Measurements from ENCODE around the gene PSIP1. TPM values are rescaled to one million over a fixed set of nuclear protein-coding genes. Genes with fewer than 3 reads are reported as not detected.

PSIP1 gene
- total RNA-seq, 4 donors from 2014 or later = 33.3 to 56.9 (median 45.5) TPM

DNA sequence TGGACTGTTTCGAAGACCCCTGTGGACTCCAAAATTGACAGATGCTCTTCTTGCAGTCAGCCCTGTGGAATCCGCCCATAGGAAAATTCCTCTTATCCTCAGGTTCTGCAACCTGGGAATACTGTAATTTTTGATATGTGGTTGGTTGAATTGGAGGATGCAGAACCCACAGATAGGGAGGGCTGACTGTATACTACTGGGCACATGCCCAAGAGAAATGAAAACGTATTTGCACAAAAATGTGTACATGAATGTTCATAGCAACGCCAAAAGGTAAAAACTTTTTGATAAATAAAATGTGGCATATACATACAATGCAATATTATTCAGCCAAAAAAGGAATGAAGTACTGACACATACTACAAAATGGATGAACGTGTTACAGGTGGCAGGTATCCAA is 90.0 kb downstream of the PSIP1 start:
- intact Hi-C loops (cut with DNase I) = loop anchor here (5.0 to 10.0 kb wide), 3 partner anchors 54 to 132 kb away; partner anchors contain the start of gene CCDC171
- WGBS = 67% methylated on average over 5 of the region's 5 CpGs

DNA sequence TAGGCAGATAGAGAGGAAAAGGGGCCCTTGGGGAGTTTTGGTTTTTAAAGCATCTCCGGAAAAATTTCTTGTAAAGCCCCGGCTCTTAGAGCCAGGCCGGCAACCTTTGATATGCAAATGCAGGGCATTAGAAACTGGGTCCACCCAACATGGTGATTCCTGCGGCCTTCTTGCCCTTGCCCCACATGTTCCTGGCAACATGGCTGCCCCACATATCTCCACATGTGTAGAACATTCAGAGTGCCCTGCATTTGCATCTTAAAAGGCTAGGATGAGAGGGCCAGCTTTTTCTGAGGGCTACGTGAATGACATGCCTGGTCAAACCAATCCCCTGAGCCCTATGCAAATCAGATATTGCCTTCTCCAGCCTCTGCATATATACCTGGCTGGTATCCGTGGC is 93.1 kb downstream of the PSIP1 start:
- Histone ChIP-seq H3K27me3 (no peaks in the 10 kb centered on the region), H3K4me3 (no peak overlapping the region), H3K27ac (replicated peaks in 1 of 4) (no peak overlapping the region), H3K36me3 (no peaks in the 10 kb centered on the region), H3K4me1 (peaks cover 0 to 9% (median 7%) of the 10 kb centered on the region in 4 donors), H3K9me3 (no peaks in the 10 kb centered on the region)
- intact Hi-C loops (cut with DNase I) = loop anchor here (5.0 kb wide), 1 partner anchor 205 kb away; no protein-coding TSS in a partner anchor
- TF ChIP-seq POLR2AphosphoS5 (IDR thresholded peaks at IDR 0.05) (no peak), EP300 (IDR thresholded peaks at IDR 0.05) (no peak)
- TF ChIP-seq, protein P1, sequence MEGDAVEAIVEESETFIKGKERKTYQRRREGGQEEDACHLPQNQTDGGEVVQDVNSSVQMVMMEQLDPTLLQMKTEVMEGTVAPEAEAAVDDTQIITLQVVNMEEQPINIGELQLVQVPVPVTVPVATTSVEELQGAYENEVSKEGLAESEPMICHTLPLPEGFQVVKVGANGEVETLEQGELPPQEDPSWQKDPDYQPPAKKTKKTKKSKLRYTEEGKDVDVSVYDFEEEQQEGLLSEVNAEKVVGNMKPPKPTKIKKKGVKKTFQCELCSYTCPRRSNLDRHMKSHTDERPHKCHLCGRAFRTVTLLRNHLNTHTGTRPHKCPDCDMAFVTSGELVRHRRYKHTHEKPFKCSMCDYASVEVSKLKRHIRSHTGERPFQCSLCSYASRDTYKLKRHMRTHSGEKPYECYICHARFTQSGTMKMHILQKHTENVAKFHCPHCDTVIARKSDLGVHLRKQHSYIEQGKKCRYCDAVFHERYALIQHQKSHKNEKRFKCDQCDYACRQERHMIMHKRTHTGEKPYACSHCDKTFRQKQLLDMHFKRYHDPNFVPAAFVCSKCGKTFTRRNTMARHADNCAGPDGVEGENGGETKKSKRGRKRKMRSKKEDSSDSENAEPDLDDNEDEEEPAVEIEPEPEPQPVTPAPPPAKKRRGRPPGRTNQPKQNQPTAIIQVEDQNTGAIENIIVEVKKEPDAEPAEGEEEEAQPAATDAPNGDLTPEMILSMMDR (IDR thresholded peaks at IDR 0.05) = no peak
- DNase-seq (ENCODE audit: extremely low spot score) = no peak
- WGBS = 82% methylated on average over 5 of the region's 6 CpGs

More for the DNA sequence above, 90.0 kb downstream of the PSIP1 start:
- no peaks in the 10 kb centered on the region for H3K9me3 ChIP-seq
- DNase-seq (ENCODE audit: extremely low spot score) = no peak
- H3K27ac ChIP-seq (replicated peaks in 1 of 4) = no peak overlapping the region
- H3K27me3 ChIP-seq = no peaks in the 10 kb centered on the region
- TF ChIP-seq, protein P1 (IDR thresholded peaks at IDR 0.05) = no peak
- no peak for TF ChIP-seq EP300 (IDR thresholded peaks at IDR 0.05)
- no peak overlapping the region for H3K4me3 ChIP-seq
- peaks cover 18 to 35% (median 30%) of the 10 kb centered on the region in 4 donors for H3K4me1 ChIP-seq
- H3K36me3 ChIP-seq = peaks cover 2 to 14% (median 12%) of the 10 kb centered on the region in 4 donors

- Histone ChIP-seq H3K4me1 (peaks cover 0 to 4% (median 3%) of the 10 kb centered on the region in 4 donors), H3K9me3 (no peaks in the 10 kb centered on the region), H3K27me3 (no peaks in the 10 kb centered on the region), H3K27ac (replicated peaks in 1 of 4) (no peak overlapping the region), H3K4me3 (no peak overlapping the region), H3K36me3 (no peaks in the 10 kb centered on the region)
- DNase-seq (ENCODE audit: extremely low spot score) = no peak
- TF ChIP-seq, protein P1 (IDR thresholded peaks at IDR 0.05) = peak; percentile 40 to 47 (median 44)
- TF ChIP-seq POLR2AphosphoS5 (IDR thresholded peaks at IDR 0.05) (no peak), POLR2A (IDR thresholded peaks at IDR 0.05; ENCODE audit: low read depth) (no peak), EP300 (IDR thresholded peaks at IDR 0.05) (no peak)
- 61% methylated on average over 2 of the region's 2 CpGs for WGBS
- intact Hi-C loops (cut with DNase I) = loop anchor here (5.0 kb wide), 1 partner anchor 205 kb away; no protein-coding TSS in a partner anchor
These were observed 93.9 kb downstream of the PSIP1 start for GRCh38 chr9:15416880-15417279.

Small RNAs within 50 kb of the gene (small RNA-seq; reads per million reads assigned to genes)
- gene AL513423.1 (0 reads per million in 3 donors), gene RN7SL98P (0 reads per million in 3 donors), gene RNU6-246P (0 reads per million in 3 donors), gene RNU6-319P (0 reads per million in 3 donors)

Other genes with a start within 250 kb of the PSIP1 start
- 10 to 100 TPM in 2 of 4 donors, 1 to 10 TPM in 2; 8.3 to 13.4 (median 10.9) TPM for gene TTC39B, start 203.8 kb downstream of the PSIP1 start, total RNA-seq
- 10 to 100 TPM; 26.3 to 38.8 (median 34.6) TPM for gene SNAPC3, start 88.1 kb downstream of the PSIP1 start, total RNA-seq
- 1 to 10 TPM; 1.3 to 1.7 (median 1.4) TPM for gene CCDC171, start 42.1 kb upstream of the PSIP1 start, total RNA-seq